HG03469 (cell line): Measurements from ENCODE around the gene THAP4.
"Not testable (repeated sequence)": the region's sequence is repeated elsewhere in the genome, so short reads cannot be mapped to it uniquely, and the experiment has no call there.

ENCODE experiments used
- ATAC-seq: cut with Tn5 transposase; IDR thresholded peaks from one replicate; pipeline ENCODE4 v1.9.1; 2021; ENCODE audit warnings: mild to moderate bottlenecking, moderate library complexity, moderate number of reproducible peaks; ENCODE audit not compliant: unreplicated experiment

Gene THAP4

DNA sequence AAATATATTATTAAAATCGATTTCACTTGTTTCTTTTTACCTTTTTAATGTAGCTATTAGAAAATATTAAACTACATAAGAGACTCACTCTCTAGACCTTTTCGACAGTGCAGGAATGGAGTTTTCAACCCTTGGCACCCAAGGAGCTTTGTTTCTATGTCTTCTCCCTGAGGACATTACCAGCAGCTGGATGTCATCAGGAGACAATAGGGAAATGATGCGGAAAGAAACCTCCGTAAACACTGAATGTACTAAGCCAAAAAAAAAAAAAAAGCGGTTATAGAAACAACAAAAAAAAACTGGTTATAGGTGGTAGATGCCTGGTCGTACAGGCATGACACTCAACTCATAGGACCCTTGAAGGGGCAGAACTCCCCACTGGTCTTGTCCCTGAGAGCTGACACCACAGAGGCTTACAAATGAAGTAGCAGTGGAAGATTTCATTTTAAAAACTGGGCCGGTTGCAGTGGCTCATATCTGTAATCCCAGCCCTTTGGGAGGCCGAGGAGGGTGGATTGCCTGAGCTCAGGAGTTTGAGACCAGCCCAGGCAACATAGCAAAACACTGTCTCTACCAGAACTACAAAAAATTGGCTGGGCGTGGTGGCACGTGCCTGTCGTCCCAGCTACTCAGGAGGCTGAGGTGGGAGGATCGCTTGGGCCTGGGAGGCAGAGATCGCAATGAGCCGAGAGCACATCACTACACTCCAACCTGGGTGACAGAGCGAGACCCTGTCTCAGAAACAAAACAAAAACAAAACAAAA is 23.8 kb downstream of the THAP4 start:
- no peak for ATAC-seq

DNA sequence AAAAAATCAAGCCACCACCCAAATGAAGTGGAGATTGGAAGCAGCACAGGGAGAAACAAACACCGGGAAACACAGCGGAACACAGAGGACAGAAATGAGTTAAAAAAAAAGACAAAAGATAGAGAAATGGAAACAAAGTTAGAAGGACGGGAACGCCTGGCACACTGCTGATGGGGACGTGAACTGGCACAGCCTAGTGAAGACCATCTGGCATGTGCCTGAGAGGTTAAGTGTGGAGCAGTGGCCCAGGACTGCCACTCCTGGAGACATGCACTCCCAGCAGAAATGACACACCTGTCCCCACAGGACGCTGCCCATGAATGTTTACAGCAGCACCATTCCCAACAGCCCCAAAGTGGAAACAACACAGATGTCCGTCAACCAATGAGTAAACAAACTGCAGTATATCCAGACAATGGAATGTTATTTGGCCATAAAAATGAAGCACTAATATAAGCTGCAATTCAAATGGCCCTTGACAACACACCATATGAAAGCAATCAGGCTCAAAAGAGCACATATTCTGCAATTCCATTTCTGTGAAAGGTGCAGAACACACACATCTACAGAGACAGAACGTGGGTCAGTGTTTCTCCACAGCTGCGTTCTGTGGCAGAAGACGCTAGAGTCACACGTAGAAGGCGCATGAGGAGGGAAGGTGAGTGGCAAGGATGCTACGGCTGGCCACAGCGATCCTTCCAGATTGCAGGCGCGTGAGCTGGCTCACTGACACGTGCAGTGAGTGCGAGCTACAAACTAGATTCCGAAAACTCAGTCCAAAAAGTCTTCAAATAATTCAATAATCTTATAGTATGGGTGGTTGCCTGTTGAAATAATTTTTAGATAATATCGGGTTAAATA is 24.6 kb downstream of the THAP4 start:
- ATAC-seq = no peak

DNA sequence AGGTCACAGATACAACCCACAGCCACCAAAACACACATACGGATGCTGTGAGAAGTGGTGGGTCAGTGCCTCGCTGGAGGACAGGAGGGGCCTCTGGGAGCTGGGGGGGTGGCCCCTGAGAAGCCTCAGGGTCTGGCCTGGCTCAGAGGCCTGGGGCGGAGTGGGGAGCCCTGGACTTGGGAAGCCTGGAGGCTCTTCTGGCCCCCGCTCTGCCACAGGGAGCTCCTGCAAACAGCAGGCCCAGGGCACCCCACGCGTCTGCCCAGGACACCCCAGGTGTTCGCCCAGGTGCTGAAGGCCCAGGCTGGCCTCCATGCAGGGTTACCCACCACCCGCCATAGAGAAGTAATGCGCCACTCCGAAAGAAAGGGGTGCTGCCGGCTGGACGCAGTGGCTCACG is 25.9 kb downstream of the THAP4 start:
- no peak for ATAC-seq

DNA sequence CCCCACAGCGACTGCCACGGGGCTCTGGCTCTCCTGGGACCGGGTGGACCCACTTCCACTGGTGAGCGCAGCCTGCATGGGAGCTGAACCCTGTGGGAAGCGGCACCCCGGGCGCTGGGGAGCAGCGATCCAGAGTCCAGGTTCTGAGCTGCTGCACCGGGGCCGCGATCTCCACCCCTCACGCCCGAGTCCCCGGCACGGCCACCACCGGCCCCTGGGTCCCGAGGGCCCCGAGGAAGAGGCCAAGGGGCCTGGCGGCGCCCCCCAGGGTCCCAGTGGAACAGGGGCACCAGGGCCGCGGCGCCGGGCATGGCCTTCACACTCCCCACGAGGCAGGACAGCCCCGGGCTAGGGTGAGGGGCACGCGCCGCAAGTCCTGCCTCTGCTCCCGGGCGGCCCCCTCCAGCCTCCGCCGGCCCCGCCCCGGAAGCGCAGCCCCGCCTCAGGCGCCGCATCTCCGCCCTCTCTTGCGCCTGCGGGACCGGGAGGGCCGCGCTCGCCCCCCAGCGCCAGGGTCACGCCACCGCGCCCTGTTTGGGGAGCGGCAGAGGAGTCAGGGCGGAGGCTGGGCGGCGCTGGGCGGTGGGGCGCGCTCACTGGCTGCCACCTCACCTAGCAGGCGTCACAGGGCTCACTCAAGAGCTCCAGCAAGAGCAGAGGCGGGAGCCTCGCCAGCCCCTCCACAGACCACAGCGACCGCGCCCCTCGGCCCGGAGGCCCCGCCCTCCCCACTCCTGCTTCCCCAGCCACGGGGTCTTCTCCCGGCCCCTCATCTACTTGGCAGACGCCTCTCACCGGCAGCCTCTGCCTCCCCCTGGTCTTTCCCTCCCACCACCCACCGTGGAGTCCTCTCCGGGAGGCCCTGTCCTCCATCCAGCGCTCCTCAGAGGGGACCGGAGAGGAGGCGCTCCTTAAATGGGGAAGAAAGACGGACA is 26.8 kb downstream of the THAP4 start:
- peak; percentile 72 for ATAC-seq

DNA sequence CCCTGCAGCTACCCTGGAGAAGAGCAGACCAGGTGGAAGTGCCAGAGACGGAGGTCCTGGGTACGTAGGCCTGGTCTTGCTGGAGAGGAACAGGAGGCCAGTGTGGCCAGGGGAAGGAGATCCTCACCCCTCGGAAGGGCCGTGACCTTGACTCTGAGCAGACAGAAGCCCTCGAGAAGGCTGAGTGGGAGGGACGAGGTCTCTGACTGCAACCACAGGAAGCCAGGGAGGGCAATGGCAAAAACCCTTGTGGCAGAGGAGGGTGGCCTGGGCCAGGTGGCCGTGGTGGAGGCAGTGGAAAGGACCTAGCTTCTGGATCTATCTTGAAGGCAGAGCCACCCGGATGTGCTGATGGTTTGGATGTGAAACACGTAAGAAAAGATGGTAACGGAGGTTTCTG is 28.1 kb downstream of the THAP4 start:
- ATAC-seq = no peak

DNA sequence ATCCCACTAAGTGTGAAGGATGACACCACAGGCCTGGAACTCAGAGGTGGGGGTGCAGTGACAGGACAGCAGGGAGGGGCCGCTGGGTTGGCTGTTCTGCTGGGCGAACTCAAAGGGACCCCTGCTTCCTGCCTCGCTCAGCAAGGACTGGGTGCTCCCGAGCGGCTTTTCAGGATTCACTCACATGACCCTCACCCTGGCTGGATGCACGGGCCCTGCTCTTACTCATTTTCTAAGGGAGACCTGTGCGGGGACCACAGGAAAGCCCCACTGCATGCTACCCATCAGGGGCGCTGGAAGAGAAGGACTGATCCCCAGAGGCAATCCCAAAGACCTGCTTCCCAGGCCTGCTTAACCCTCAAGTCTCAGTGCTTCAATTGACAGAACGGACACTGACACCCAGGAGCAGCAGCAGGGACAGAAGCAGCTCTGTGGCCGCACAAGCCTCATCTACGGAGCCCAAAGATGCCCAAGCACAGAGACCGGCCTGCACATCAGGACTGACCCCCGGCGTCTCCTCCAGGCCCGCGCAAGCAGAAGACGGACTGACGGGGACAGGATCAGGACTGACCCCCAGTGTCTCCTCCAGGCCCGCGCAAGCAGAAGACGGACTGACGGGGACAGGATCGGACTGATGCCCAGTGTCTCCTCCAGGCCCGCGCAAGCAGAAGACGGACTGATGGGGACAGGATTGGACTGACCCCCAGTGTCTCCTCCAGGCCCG is 29.6 kb downstream of the THAP4 start:
- no peak for ATAC-seq

DNA sequence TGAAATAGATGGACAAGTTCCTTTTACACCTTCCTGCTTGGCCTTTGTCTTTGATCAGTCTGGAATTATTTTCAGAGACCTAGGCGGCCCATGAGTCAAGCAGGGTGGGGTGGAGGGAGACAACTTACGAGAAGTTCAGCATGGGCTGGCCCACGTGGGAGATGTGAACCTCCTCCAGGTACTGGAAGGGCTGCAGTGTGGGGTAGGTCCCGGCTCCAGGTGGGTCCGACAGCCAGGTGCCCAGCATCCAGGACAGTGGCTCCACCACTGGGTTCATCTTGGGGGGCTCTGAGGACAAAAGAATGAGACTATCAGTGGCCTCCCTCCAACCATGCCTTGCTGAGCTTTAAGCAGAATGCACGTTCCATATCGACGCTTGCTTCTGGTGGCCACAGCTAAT is 30.8 kb downstream of the THAP4 start:
- ATAC-seq = no peak

DNA sequence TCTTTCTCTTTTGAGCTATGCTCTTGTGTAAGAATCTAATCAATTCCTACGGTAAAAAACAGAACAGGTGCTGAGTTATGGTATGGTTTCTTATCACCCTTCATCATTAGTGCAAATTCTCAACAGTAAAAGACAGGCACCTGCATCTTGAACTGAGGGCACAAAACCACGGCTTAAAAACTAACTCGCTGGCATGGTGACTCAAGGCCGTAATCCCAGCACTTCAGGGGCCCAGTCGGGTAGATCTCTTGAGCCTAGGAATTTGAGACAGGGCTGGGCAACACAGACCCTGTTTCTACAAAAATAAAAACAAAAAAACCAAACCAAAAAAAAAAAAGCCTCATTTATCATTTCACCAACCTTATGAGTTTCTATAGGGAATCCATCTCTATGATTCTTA is 33.3 kb downstream of the THAP4 start:
- no peak for ATAC-seq

DNA sequence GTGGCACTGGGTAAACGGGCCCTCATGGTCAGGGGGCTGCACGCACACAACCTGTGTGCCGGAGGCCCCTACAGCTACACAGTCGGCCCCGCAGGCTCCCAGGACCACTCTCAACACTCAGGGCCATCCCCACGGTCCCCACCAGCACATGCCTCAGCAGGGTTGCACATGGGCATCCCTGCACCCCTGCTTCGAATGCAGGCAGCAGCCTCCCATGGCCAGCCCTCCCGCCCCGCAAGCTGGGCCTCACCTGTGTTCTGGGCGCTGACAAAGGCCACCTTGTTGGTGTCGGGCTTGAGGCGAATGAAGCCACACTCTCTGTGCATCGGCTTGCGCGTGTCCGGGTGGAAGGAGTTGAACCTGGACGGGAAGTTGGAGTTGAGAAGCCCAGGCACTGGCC is 34.2 kb downstream of the THAP4 start:
- no peak for ATAC-seq

DNA sequence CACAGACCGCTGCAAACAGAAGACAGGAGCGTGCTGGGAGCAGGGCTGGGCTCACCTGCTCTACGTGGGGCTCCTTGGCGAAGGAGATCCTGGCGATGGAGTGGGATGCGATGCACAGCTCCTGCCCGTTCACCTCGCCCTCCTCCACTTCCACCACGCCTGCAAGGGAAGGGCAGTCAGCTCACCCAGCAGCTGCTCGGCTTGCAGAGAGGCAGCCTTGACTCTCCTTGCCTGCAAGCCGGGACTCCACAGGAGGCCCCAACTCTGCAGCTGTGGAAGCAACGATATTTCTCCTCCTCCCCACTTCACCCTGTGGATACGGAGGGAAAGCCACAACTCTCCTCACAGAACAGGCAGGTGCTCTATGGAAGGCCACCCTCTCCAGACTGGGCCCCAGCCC is 35.1 kb downstream of the THAP4 start:
- no peak for ATAC-seq

DNA sequence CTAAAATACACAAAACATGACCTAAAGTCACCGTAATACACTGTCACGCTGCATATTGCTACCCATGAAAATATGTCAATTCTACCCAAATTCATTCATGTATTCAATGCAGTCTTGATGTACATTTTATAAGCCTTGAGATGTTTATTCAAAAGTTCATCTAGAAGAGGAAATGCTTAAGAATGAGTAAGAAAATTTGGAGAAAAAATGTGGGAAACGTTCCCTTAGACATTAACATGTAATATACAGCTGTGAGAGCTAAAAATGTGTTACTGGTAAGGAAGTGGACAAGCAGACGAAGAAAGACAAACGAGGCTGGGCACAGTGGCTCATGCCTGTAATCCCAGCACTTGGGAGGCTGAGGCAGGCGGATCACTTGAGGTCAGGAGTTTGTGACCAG is 37.3 kb downstream of the THAP4 start:
- ATAC-seq = no peak

DNA sequence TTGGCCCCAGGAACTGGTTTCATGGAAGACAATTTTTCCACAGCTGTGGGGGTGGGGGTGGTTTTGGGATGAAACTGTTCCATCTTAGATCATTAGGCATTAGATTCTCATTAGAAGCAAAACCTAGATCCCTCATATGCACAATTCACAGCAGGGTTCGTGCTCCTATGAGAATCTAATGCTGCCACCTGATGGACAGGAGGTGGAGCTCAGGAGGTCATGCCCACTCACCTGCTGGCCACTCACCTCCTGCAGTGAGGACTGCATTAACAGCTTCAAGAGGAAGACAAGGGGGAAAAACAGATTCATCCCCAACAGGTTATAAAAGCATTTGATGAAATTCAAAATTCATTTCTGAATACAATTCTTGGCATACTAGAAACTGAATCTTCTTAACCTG is 38.5 kb downstream of the THAP4 start:
- ATAC-seq = no peak

DNA sequence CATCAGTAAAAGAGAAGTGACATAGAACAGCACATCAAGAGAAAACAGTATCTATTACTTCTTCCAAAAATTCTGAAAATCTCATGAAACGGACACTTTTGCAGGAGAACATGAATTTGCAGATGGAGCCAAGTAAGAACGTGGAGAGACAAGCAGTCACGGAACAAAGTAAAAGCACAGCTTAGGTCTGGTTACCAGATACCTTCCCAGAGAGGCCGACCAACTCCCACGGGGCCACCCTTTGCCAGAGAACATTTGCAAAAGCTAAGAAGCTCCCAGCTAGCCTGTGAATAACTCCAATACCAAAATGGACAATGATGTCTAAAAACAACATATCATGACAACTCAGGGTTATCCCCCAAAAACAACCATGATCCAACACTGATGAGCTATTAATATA is 38.9 kb downstream of the THAP4 start:
- ATAC-seq = no peak

DNA sequence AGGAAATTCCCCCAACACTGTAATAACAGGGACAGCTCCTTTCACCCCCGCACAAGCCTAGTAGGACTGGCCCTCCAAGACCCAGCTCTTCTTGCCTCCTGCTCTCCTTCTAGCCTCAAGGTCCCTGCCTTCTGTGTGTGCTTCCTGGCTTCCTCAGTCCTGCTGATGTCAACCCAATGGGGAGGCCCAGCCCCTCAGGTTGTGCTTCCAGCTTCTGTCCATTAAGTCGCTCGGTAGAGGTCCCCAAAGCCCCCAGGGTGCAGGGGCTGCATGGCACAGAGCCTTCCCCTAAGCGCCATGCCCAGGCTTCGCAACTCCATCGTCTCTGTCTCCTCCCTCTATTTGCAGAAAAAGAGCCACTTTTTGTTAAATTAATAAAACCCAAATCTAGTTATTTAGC is 39.4 kb downstream of the THAP4 start:
- no peak for ATAC-seq

DNA sequence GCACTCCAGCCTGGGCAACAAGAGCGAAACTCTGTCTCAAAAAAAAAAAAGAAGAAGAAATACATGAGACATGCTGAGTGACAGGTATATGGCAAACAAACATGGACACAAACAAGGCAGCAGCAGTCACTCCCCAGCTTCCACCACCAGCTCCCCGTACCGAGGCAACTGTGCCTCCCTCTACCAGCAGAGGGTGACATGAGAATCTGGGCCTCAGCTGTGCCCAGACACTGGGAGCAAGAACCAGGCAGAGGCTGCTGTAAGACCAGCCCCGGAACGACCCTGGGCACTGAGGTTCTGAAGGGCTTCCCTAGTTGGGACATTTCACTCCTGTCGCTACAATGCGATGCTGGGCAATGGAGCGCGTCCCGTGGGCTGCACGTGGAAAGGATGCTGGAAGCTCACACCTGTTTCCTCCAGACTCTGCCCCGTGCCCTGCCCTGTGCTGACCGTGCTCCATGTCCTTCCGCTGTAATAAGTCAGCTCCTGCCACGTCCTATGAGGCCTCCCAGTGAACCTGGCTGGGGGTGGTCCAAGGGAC is 41.3 kb downstream of the THAP4 start:
- no peak for ATAC-seq

DNA sequence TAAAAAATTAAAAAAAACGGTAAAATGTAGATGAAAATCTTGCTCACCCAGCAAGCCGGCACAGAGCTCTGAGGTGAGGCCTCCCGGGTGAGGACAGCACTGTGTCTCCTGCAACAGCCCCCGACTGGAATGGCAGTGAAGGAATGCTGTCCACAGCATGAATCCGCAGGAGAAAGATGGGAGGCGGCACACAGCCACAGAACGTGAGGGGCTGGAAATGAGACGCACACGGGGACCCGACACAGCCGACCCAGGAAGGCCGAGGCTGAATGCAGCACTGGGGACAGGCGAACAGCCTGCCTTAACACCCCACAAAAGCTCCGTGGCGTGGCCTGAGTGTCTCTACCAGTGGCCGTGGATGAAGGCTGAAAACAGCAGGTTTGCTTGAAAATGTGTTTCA is 43.7 kb downstream of the THAP4 start:
- ATAC-seq = no peak

DNA sequence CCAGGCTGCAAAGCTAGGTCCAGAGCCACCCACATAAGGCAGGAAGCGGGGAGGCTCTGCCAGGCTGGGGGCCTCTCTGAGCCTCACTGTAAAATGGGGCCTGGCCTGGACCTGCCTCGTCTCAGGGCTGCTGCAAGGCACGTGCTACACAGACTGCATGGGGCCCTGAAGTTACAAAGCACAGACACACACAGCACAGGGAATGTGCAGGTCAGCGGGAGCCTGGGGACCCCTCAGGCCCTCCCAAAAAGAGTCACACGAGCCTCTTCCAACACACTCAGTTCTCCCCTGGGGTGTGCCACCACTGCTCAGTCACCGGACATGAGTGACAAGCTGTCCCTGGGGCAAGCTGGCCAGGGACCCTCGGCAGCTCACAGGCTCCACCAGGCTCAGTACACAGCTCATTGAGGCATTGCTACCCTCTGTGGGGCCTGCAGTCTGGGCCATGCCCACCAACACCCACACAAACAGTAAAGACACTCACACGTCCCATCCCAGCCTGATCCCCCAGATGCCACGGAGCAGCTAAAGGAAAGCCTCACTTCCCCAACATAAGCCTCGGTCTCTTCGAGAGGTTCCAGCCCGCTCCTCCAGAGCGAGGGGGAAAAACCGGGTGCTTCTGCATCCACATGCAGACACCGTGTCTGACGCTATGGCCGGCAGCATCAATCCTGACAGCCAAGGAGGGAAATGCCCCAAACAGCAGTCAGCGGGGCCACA is 44.7 kb downstream of the THAP4 start:
- no peak for ATAC-seq

DNA sequence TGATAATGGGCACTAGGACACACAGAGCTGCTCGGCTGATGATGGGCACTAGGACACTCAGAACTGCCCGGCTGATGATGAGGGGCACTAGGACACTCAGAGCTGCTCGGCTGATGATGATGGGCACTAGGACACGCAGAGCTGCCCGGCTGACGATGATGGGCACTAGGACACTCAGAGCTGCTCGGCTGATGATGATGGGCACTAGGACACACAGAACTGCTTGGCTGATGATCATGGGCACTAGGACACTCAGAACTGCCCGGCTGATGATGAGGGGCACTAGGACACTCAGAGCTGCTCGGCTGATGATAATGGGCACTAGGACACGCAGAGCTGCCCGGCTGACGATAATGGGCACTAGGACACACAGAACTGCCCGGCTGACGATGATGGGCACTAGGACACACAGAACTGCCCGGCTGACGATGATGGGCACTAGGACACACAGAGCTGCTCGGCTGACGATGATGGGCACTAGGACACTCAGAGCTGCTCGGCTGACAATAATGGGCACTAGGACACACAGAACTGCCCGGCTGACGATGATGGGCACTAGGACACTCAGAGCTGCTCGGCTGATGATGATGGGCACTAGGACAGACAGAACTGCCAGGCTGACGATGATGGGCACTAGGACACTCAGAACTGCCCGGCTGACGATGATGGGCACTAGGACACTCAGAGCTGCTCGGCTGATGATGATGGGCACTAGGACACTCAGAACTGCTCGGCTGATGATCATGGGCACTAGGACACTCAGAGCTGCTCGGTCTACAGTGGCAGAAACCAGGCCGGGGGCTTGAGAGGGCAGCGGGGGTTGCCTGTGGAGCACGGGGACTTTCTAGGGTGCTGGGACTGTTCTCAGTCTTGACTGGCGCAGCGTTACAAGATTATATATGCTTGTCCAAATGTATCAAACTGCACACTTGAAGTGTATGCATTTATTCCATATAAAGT is 46.2 kb downstream of the THAP4 start:
- ATAC-seq = not testable (repeated sequence)
